CD4-positive, alpha-beta T cell treated with Interferon alpha-2 for 1 hour (primary cell): Measurements from ENCODE around the gene KIAA0930.
A peak's percentile ranks its signal among the peaks of the same experiment; 100 is the strongest.

ENCODE experiments used
- DNase-seq, 2 donors: peaks; one replicate each; pipeline ENCODE4 v3.0.0-alpha.2; 2020 to 2022

Gene KIAA0930

GRCh38 chr22:45237065-45237990 lies 3.4 kb downstream of the KIAA0930 start:
- no peak for DNase-seq

GRCh38 chr22:45235851-45236342 lies 4.8 kb downstream of the KIAA0930 start:
- DNase-seq, result no peak

GRCh38 chr22:45235101-45235777 lies 5.5 kb downstream of the KIAA0930 start:
- peak; percentile 28 to 55 for DNase-seq

GRCh38 chr22:45233827-45234226 lies 6.9 kb downstream of the KIAA0930 start:
- no peak for DNase-seq

GRCh38 chr22:45233386-45233785 lies 7.3 kb downstream of the KIAA0930 start:
- DNase-seq, result no peak

GRCh38 chr22:45231293-45231692 lies 9.4 kb downstream of the KIAA0930 start:
- no peak for DNase-seq

- DNase-seq, result no peak
Measured at GRCh38 chr22:45230026-45230721, 10.5 kb downstream of the KIAA0930 start.

- DNase-seq, result no peak
Measured at GRCh38 chr22:45229181-45229580, 11.5 kb downstream of the KIAA0930 start.

- DNase-seq, result peak in 1 of 2 donors; percentile 47
Measured at GRCh38 chr22:45228401-45228754, 12.3 kb downstream of the KIAA0930 start.

- no peak for DNase-seq
Measured at GRCh38 chr22:45227645-45228400, 12.9 kb downstream of the KIAA0930 start.

GRCh38 chr22:45226503-45227186 lies 14.0 kb downstream of the KIAA0930 start:
- DNase-seq, result peak in 1 of 2 donors; percentile 26

- DNase-seq, result peak in 1 of 2 donors; percentile 39
Measured at GRCh38 chr22:45225732-45226502, 14.8 kb downstream of the KIAA0930 start.

- DNase-seq, result no peak
Measured at GRCh38 chr22:45224988-45225731, 15.5 kb downstream of the KIAA0930 start.

- DNase-seq, result no peak
Measured at GRCh38 chr22:45224331-45224730, 16.4 kb downstream of the KIAA0930 start.

GRCh38 chr22:45223304-45224117 lies 17.2 kb downstream of the KIAA0930 start:
- no peak for DNase-seq

GRCh38 chr22:45221201-45221600 lies 19.5 kb downstream of the KIAA0930 start:
- DNase-seq, result no peak

GRCh38 chr22:45218976-45219375 lies 21.7 kb downstream of the KIAA0930 start:
- DNase-seq, result peak; percentile 20 to 32

GRCh38 chr22:45217806-45218205 lies 22.9 kb downstream of the KIAA0930 start:
- DNase-seq, result no peak

GRCh38 chr22:45217345-45217744 lies 23.3 kb downstream of the KIAA0930 start:
- DNase-seq, result no peak
